ENCODE measurements around the gene TMEM186. TPM values are rescaled to one million over a fixed set of nuclear protein-coding genes. Genes with fewer than 3 reads are reported as not detected.
"Not testable (repeated sequence)": the region's sequence is repeated elsewhere in the genome, so short reads cannot be mapped to it uniquely, and the experiment has no call there.

Gene TMEM186
- total RNA-seq, 1 donor from 2014 or later = 9.0 TPM

DNA sequence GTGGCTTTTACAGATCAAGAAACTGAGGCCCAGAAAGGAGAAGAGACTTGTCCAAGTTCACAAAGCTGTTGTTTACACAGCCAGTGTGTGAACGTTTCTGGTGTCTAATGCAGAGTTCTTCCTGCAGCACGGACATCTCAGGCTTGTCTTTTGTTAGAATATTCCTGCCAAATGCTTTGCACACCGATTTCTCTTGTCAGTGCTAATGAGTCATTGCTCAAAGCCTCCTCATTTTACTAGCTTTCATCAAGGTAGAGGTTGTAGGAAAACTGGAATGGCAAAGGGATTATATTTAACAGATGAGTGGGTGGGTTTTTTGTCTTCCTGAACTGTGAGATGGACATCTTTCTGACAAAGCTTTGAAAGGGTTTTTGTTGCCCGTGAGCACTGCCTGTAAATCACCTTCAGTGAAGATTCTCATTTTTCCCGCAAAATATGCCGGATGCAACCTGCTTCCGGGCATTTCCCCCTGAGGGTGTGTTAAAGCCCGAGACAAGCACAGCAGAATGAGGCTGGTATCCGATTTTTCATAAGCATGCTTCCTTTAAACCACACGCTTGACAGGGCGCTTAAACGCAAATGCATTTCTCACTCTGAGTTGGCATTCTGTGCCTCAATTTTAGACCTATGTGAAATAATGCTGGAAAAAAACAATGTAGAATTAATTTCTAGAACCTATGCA is 14.9 kb upstream of the TMEM186 start:
- no peak for DNase-seq

- no peak for DNase-seq
Measured at GRCh38 chr16:8808613-8809353, 11.3 kb upstream of the TMEM186 start.

- DNase-seq = no peak
Measured at GRCh38 chr16:8808009-8808408, 10.6 kb upstream of the TMEM186 start.

DNA sequence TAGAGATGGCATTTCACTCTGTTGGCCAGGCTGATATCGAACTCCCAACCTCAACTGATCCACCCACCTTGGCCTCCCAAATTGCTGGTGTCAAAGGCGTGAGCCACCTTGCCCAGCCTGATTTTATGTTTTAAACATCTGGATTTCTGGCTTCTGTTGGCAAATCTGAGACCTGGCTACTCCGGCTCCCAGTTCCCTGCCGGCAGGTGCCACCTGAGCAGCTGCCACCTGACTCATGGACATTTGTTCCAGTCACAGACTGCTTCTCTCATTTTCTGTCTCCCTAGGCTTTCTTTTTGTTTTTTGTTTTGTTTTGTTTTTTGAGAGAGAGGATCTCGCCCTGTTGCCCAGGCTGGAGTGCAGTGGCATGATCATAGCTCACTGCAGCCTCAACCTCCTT is 9.8 kb upstream of the TMEM186 start:
- DNase-seq = no peak

GRCh38 chr16:8806272-8806983 is 9.0 kb upstream of the TMEM186 start:
- DNase-seq = no peak

- DNase-seq = no peak
Measured at GRCh38 chr16:8804313-8804712, 6.9 kb upstream of the TMEM186 start.

DNA sequence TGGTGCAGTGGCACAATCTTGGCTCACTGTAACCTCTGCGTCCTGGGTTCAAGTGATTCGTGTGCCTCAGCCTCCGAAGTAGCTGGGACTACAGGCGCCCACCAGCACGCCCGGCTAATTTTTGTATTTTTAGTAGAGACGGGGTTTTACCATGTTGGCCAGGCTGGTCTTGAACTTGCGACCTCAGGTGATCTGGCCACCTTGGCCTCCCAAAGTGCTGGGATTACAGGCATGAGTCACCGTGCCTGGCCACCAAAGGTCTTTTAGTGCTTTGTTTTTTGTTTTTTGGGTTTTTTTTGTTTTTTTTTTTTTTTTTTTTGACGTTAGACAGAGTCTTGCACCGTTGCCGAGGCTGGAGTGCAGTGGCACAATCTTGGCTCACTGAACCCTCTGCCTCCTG is 6.3 kb upstream of the TMEM186 start:
- DNase-seq = not testable (repeated sequence)

GRCh38 chr16:8801701-8802100 is 4.3 kb upstream of the TMEM186 start:
- no peak for DNase-seq

GRCh38 chr16:8798535-8799157 is 1.2 kb upstream of the TMEM186 start:
- no peak for DNase-seq

DNA sequence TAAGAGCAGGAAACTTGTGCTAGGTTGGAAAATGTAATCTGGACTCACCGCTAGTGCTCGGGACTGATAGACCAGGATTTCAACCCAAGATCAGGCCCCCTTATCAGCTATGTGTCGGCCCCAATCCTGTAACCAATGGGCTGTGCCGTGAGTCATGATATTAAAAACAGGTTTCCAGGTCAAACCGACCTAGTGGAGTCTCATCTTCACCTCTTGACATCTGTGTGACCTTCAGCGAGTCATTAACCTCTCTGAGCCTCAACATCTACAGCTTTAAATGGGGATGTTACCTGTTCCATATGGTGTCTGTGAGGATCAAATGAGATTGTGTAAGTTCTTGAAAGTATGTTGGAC is 712 bp upstream of the TMEM186 start:
- DNase-seq = no peak

GRCh38 chr16:8796469-8797363 is 723 bp downstream of the TMEM186 start:
- DNase-seq = peak; percentile 27

- no peak for DNase-seq
Measured at GRCh38 chr16:8795818-8796217, 1.6 kb downstream of the TMEM186 start.

- no peak for DNase-seq
Measured at GRCh38 chr16:8795091-8795490, 2.3 kb downstream of the TMEM186 start.

GRCh38 chr16:8788578-8789172 is 8.8 kb downstream of the TMEM186 start:
- DNase-seq = no peak

DNA sequence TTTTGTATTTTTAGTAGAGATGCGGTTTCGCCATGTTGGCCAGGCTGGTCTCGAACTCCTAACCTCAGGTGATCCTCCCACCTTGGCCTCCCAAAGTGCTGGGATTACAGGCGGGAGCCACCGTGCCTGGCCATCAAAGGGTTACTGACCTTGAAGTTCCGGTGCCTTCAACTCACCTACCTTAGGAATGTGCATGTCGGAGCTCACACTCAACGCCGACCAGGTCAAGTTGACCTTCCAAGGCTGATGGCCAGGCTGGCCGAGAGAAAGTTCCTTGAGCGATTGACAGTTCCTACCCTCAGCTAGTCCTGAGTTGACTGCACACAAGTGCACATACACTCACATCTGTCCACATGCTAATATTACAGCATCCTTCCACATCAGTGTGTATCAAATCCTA is 11.1 kb downstream of the TMEM186 start:
- not testable (repeated sequence) for DNase-seq

- no peak for DNase-seq
Measured at GRCh38 chr16:8785408-8785807, 12.0 kb downstream of the TMEM186 start.

GRCh38 chr16:8782673-8783072 is 14.8 kb downstream of the TMEM186 start:
- no peak for DNase-seq

DNA sequence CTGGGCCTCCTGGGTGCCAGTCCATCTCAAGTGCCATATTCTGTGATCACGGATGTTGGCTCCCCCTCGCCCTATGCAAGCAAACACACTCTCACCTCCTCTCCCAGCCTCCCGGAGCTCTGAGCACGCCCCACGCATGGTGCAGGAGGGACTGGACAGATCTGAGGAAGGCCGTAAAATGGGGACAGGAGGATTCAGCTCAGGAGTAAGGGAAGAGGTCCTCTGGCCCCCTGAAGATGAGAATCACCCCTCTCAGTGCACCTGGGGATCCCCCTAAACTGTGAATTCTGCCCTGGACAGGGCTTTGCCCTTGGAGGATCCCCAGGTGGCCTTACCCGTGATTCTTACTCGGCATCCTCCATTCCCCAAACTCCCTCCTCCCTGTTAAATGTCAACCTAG is 15.6 kb downstream of the TMEM186 start:
- no peak for DNase-seq

DNA sequence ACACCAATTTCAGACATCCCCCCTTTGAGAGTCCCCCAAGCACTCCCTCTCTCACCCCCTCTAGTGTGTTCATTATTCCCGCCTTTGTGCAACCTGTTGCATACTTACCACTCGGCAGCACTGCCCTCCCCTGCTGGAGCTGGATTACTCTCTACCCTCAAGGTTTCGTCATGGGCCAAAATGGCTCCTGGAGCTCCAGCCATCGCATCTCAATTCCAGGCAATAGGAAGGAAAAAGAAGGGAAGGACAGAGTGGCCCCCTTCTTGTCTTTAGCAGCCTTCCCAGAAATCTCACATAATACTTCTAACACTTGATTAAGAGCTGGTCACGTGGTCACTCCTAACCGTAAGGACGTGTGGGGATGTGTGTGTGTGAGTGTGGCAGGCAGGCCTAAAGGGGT is 20.2 kb downstream of the TMEM186 start:
- DNase-seq = no peak

DNA sequence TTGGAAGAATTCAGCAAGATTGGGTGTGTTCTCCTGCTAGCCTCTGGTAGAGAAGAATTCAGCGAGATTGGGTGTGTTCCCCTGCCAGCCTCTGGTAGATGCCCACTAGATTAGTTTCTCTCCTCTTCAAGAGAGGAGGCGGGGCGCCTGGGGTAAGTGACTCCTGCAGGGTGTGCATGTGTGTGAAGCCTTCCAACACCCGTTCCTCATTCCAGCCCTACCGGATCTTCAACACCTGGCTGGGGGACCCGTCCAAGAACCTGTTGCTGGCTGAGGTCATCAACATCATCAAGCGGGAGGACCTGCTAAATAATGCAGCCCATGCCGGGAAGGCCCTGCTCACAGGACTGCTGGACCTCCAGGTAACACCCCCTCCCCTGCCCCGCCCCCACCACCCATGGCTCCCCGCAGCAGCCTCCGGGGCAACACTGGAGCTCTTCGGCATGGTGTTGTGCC is 21.3 kb downstream of the TMEM186 start:
- no peak for DNase-seq

GRCh38 chr16:8775359-8775758 is 22.1 kb downstream of the TMEM186 start:
- no peak for DNase-seq

DNA sequence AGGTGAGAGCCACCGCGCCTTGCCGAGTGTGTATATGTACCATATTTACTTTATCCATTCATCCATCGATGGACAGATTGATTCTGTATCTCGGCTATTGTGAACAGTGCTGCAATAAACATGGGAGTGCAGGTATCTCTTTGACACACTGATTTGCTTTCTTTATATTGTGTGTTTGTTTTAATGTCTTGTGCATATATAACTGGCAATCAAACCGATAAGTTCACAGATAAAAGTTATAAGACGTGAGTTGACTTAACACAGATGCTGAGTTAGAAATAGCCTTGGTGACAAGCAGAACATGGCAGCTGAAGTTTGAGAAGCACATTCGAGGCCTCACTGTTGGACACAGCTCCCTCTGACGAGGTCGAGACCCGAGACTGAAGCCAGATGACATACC is 23.2 kb downstream of the TMEM186 start:
- DNase-seq = no peak
